ENCODE measurements around the gene SLC12A3.

DNA sequence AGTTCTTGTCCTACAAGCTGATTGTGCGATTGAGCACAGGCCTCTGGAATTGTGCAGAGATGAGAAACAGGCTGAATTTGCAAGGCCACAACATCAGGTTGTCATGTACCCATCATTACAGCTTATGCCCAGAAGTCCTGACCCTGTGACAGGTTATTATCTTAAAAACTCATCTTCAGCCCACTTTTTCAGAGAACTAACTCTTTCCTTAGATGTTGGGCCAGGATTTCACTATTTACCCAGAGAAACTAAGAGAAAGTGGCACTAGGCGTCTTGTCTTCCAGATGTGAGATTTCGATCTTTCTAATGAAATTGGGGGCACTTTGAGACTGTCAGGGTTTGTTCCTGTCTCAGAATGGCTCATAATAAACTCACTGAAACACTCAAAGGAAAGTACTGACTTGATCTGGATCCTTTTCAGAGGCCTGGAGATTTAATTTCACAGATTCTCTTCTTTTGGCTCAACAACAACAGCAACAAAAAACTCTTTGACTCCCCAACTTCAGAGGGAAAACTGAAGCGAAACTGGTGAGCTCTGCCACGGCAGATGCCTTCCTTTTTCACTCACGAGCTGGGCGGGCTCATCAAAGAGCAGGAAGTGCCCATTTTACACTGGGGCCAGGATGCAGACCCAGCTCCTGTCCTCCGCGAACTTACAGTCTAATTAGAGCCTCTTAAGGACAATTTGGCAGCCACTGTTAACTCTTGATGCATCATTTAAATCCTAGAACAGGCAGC is 17.7 kb upstream of the SLC12A3 start:
- TF ChIP-seq POLR2A (IDR thresholded peaks at IDR 0.05) (no peak), POLR2AphosphoS5 (IDR thresholded peaks at IDR 0.05) (no peak), EP300 (IDR thresholded peaks at IDR 0.05) (no peak)
- TF ChIP-seq, protein P1, sequence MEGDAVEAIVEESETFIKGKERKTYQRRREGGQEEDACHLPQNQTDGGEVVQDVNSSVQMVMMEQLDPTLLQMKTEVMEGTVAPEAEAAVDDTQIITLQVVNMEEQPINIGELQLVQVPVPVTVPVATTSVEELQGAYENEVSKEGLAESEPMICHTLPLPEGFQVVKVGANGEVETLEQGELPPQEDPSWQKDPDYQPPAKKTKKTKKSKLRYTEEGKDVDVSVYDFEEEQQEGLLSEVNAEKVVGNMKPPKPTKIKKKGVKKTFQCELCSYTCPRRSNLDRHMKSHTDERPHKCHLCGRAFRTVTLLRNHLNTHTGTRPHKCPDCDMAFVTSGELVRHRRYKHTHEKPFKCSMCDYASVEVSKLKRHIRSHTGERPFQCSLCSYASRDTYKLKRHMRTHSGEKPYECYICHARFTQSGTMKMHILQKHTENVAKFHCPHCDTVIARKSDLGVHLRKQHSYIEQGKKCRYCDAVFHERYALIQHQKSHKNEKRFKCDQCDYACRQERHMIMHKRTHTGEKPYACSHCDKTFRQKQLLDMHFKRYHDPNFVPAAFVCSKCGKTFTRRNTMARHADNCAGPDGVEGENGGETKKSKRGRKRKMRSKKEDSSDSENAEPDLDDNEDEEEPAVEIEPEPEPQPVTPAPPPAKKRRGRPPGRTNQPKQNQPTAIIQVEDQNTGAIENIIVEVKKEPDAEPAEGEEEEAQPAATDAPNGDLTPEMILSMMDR (IDR thresholded peaks at IDR 0.05), result no peak

Data from gastroesophageal sphincter (tissue), 3 donors.